HTR-8/SVneo (cell line): ENCODE data around the gene PRSS22.

Experiments used
- DNase-seq: peaks from one replicate; pipeline ENCODE4 v3.0.0; 2011; ENCODE audit warnings: low spot score, mixed read lengths; ENCODE audit not compliant: insufficient read length
- FAIRE-seq: peaks from 2 replicates; lab custom pipeline; 2011; peaks lifted over from hg19 to GRCh38; lab: Jason Lieb, UNC

Gene PRSS22

GRCh38 chr16:2818272-2818876 is 39.6 kb downstream of the PRSS22 start:
- FAIRE-seq = no peak

GRCh38 chr16:2817340-2818271 is 40.4 kb downstream of the PRSS22 start:
- no peak for DNase-seq
- FAIRE-seq = no peak

More at GRCh38 chr16:2818272-2818876, 39.6 kb downstream of the PRSS22 start:
- no peak for DNase-seq

GRCh38 chr16:2816751-2817339 is 41.1 kb downstream of the PRSS22 start, which contains the start of gene PRSS21:
PRSS21 (plus strand) TSS chr16:2817237; CDS start chr16:2817269, 32 bp downstream.
- FAIRE-seq (no peak), DNase-seq (no peak)

GRCh38 chr16:2815299-2815771 is 42.6 kb downstream of the PRSS22 start:
- DNase-seq = no peak
- no peak for FAIRE-seq

- DNase-seq (no peak), FAIRE-seq (no peak)
These were observed 43.2 kb downstream of the PRSS22 start for GRCh38 chr16:2814551-2815298.

- no peak for FAIRE-seq
- no peak for DNase-seq
These were observed 44.2 kb downstream of the PRSS22 start for GRCh38 chr16:2813771-2814221.

- FAIRE-seq = no peak
- DNase-seq = no peak
These were observed 46.1 kb downstream of the PRSS22 start for GRCh38 chr16:2811703-2812471.

GRCh38 chr16:2810651-2811050 is 47.3 kb downstream of the PRSS22 start:
- no peak for FAIRE-seq
- no peak for DNase-seq

GRCh38 chr16:2809149-2809760 is 48.7 kb downstream of the PRSS22 start:
- FAIRE-seq (no peak), DNase-seq (no peak)

- DNase-seq (no peak), FAIRE-seq (no peak)
These were observed 49.8 kb downstream of the PRSS22 start for GRCh38 chr16:2808181-2808580.

- FAIRE-seq = no peak
- DNase-seq = no peak
These were observed 51.7 kb downstream of the PRSS22 start for GRCh38 chr16:2806286-2806685.

GRCh38 chr16:2804728-2805127 is 53.2 kb downstream of the PRSS22 start:
- FAIRE-seq = no peak
- DNase-seq = no peak

- DNase-seq = no peak
- no peak for FAIRE-seq
These were observed 54.3 kb downstream of the PRSS22 start for GRCh38 chr16:2803545-2804195.
